Common myeloid progenitor, CD34-positive (primary cell): ENCODE measurements around the gene CD79A.
A peak's percentile ranks its signal among the peaks of the same experiment; 100 is the strongest.
"Not testable (repeated sequence)": the region's sequence is repeated elsewhere in the genome, so short reads cannot be mapped to it uniquely, and the experiment has no call there.

ENCODE experiments used
- CTCF ChIA-PET: fragments of 350-600 bp; sonication (Branson Sonifier 250); formaldehyde crosslinking; loops from one replicate; lab custom pipeline; 2021; ENCODE audit warnings: antibody characterized with exemption; lab: Charles Lee
- POLR2A ChIA-PET: fragments of 350-600 bp; sonication (Branson Sonifier 250); formaldehyde crosslinking; loops from one replicate; lab custom pipeline; 2021; ENCODE audit warnings: antibody characterized with exemption; lab: Charles Lee
- DNase-seq, 3 donors: peaks; one replicate each; pipeline versions ENCODE4 v3.0.0 to v3.0.0-alpha.2; 2013
- H3K27ac ChIP-seq, 2 experiments: 1 replicate in 1 of 2; 2 replicates in 1 of 2; pipeline ENCODE4 v1.7.0; 2013; ENCODE audit warnings: inconsistent platforms in 2 of 2, low read length in 2 of 2, mild to moderate bottlenecking in 2 of 2, low read depth in 1 of 2, moderate library complexity in 1 of 2; ENCODE audit not compliant: severe bottlenecking in 2 of 2, insufficient read depth in 1 of 2, poor library complexity in 1 of 2
- H3K27me3 ChIP-seq, 5 experiments: replicated peaks in 2 of 5; 1 replicate in 3 of 5; 2 replicates in 2 of 5; pipeline versions ENCODE4 v1.6.1 to v1.7.0; 2013; ENCODE audit warnings: low read length in 4 of 5, mild to moderate bottlenecking in 2 of 5, moderate library complexity in 2 of 5, inconsistent platforms in 1 of 5; ENCODE audit not compliant: insufficient read depth in 5 of 5, control insufficient read depth in 4 of 5
- H3K36me3 ChIP-seq, 4 experiments: 1 replicate in 2 of 4; 2 replicates in 2 of 4; pipeline versions ENCODE4 v1.6.1 to v1.7.0; 2013; ENCODE audit warnings: low read length in 3 of 4, control low read depth in 1 of 4, mild to moderate bottlenecking in 1 of 4; ENCODE audit not compliant: control insufficient read depth in 4 of 4, insufficient read depth in 4 of 4
- H3K4me1 ChIP-seq, 4 experiments: 1 replicate in 3 of 4; 2 replicates in 1 of 4; pipeline versions ENCODE4 v1.6.1 to v1.7.1; 2013; ENCODE audit warnings: low read length in 3 of 4, mild to moderate bottlenecking in 3 of 4, control low read depth in 1 of 4, inconsistent platforms in 1 of 4, moderate library complexity in 1 of 4; ENCODE audit not compliant: control insufficient read depth in 4 of 4, insufficient read depth in 4 of 4; ENCODE audit errors: control extremely low read depth in 1 of 4
- H3K4me3 ChIP-seq, 7 experiments: 1 replicate in 4 of 7; 2 replicates in 3 of 7; pipeline versions ENCODE4 v1.5.1 to v1.7.0; 2013; ENCODE audit warnings: mild to moderate bottlenecking in 7 of 7, low read length in 6 of 7, moderate library complexity in 6 of 7, inconsistent platforms in 2 of 7, low read depth in 2 of 7, control low read depth in 1 of 7; ENCODE audit not compliant: insufficient read depth in 4 of 7, control insufficient read depth in 1 of 7; ENCODE audit errors: extremely low read depth in 1 of 7
- H3K9me3 ChIP-seq, 5 experiments: 1 replicate in 4 of 5; 2 replicates in 1 of 5; pipeline versions ENCODE4 v1.6.1 to v1.7.1; 2013; ENCODE audit warnings: low read length in 4 of 5, mild to moderate bottlenecking in 2 of 5, inconsistent platforms in 1 of 5, low read depth in 1 of 5, moderate library complexity in 1 of 5; ENCODE audit not compliant: control insufficient read depth in 4 of 5, insufficient read depth in 2 of 5; ENCODE audit errors: control extremely low read depth in 1 of 5
- WGBS: methylation state at CpG from one replicate; pipeline ENCODE4 v1.1.5; 2013; ENCODE audit not compliant: insufficient coverage; 5-methylcytosine and 5-hydroxymethylcytosine counted together

Gene CD79A

DNA sequence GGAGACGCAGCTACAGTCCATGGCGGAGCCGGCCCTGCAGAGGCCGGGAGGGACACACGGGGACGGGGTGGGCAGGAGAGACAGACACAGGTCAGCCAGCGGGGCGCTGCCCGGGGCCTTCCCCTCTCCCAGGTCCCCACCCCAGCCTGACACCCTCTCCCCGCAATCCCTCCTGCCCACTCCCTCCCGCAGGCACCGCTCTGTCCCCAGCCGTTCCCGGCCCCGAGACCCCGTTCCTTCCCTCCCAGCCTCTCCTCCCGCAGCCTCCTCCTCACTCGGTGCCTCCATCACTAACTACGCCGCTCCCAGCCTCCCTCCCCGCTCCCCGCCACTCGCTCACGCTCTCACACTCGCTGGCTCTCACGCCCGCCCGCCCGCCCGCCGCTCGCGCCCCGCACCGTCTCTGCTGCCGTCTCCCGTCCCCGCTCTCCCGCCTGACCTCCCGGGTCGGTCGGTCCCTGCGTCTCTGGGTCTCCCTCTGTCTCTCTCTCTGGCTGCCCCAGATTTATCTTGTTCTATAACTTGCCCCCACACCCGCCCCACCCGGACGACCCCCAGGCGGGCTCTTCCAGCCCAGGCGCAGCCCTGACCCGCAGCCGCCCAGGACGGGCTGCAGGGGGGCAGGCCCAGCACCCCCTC is 35.9 kb downstream of the CD79A start:
- Histone ChIP-seq H3K4me3 (no peak overlapping the region), H3K27ac (no peak overlapping the region), H3K9me3 (no peaks in the 10 kb centered on the region), H3K4me1 (peaks cover 0 to 17% (median 5%) of the 10 kb centered on the region in 4 experiments), H3K36me3 (peaks cover 0 to 3% (median under 1%) of the 10 kb centered on the region in 4 experiments), H3K27me3 (peaks cover 0 to 75% (median 33%) of the 10 kb centered on the region in 5 experiments)
- 3% methylated on average over 34 of the region's 51 CpGs for WGBS
- no peak for DNase-seq
- ChIA-PET POLR2A (no interaction called here), CTCF (interaction anchor here (1.2 kb wide), 1 partner anchor 11 kb away, joined by 3 read pairs; no protein-coding TSS in a partner anchor)

DNA sequence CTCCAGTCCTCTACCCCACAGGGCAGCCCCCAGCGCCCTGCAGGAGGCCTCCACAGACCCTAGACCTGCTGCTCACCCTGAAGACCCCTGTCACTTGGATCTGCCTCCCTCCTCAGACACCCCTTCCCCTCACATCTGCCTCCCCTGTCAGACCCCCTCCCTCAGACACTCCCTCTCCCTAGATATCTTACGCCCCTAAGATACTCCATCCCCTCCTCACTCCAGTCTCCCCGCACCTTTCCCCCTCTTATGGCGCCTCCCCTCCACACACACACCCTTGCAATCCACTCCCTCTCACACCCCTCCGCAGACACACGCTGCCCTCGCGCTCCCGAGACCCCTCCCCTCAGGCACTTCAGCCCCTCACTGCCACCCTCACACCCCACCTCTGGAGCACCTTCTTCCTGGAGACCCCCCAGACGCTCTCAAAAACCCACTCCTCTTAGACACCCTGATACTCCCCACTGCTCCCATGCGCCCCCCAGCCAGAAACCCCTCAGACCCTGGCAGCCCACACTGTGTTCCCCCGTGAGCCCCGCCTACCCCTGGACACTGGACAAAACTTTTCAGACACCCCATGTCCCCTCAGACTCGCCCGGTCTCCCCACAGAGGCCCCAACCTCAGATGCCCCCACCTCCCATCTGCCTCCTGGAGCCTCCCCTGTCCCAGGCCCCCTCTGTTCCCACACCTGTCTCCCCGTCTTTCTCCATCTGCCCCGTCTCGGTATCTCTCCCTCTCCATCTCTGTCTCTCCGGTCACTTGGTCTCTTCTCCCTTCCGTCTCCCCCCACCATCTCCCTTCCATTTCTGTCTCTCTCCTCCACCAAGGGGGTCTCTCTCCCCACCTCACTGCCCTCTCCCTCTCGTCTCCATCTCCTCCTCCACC is 36.7 kb downstream of the CD79A start:
- H3K4me3 ChIP-seq, result no peak overlapping the region
- WGBS, result 16% methylated on average over 21 of the region's 21 CpGs

DNA sequence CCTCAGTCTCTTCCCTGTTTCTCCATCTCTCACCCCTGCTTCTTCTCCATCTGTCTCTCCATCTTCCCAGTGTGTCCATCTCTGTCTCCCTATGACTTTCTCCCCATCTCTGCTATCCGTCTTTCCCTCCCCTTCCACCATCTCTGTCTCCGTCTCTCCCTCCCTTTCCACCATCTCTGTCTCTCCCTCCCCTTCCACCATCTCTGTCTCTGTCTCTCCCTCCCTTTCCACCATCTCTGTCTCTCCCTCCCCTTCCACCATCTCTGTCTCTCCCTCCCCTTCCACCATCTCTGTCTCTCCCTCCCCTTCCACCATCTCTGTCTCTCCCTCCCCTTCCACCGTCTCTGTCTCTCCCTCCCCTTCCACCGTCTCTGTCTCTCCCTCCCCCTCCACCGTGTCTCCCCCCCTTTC is 37.4 kb downstream of the CD79A start:
- H3K27ac ChIP-seq, H3K36me3 ChIP-seq, H3K9me3 ChIP-seq, H3K4me3 ChIP-seq, POLR2A ChIA-PET, DNase-seq, CTCF ChIA-PET: not testable (repeated sequence)
- Histone ChIP-seq H3K27me3 (peaks cover 0 to 79% (median 35%) of the 10 kb centered on the region in 5 experiments), H3K4me1 (peaks cover 0 to 17% (median 5%) of the 10 kb centered on the region in 4 experiments)
- no CpG with 5 or more reads among the region's 5 CpGs for WGBS

More for the DNA sequence above, 36.7 kb downstream of the CD79A start:
- ChIA-PET CTCF (no interaction called here), POLR2A (no interaction called here)
- DNase-seq, result no peak
- Histone ChIP-seq H3K36me3 (no peaks in the 10 kb centered on the region), H3K27me3 (peaks cover 0 to 79% (median 35%) of the 10 kb centered on the region in 5 experiments), H3K27ac (no peak overlapping the region), H3K4me1 (peaks cover 0 to 17% (median 5%) of the 10 kb centered on the region in 4 experiments), H3K9me3 (no peaks in the 10 kb centered on the region)

GRCh38 chr19:41915021-41915775 is 38.1 kb downstream of the CD79A start:
- H3K36me3 ChIP-seq, result no peaks in the 10 kb centered on the region
- peaks cover 0 to 17% (median 5%) of the 10 kb centered on the region in 4 experiments for H3K4me1 ChIP-seq
- DNase-seq, result no peak
- peaks cover 0 to 87% (median 35%) of the 10 kb centered on the region in 5 experiments for H3K27me3 ChIP-seq
- ChIA-PET POLR2A (no interaction called here), CTCF (no interaction called here)
- H3K27ac ChIP-seq, result no peak overlapping the region
- peak overlapping the region in 2 of 7 experiments; percentile 24 to 32 for H3K4me3 ChIP-seq
- WGBS, result 3% methylated on average over 31 of the region's 38 CpGs
- H3K9me3 ChIP-seq, result no peaks in the 10 kb centered on the region

- Histone ChIP-seq H3K27me3 (peaks cover 0 to 88% (median 35%) of the 10 kb centered on the region in 5 experiments), H3K9me3 (no peaks in the 10 kb centered on the region), H3K4me3 (no peak overlapping the region), H3K4me1 (peaks cover 0 to 20% (median 7%) of the 10 kb centered on the region in 4 experiments), H3K27ac (no peak overlapping the region), H3K36me3 (no peaks in the 10 kb centered on the region)
- ChIA-PET CTCF (no interaction called here), POLR2A (no interaction called here)
- DNase-seq, result peak in 2 of 3 donors; percentile 47 to 55
- 32% methylated on average over 12 of the region's 27 CpGs for WGBS
These were observed 38.8 kb downstream of the CD79A start for GRCh38 chr19:41915776-41916414.

DNA sequence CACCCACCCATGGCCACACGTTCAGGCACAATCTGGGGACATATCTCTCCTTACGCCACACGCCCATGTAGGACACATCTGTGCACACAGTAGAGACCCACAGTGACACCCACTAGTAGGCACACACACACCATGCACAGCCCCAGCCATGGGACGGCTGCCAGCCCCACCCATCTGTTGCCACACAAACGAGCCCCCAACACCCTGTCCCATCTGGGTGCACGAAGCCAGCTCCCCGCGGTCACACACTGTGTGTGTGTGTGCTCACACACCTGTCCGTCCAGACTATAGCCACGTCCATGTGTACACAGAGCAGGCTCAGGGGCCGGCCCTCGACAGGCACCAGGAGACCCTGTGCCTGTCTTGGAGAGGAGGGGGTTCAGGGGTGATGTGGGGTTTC is 40.6 kb downstream of the CD79A start:
- H3K27me3 ChIP-seq, result peaks cover 0 to 88% (median 39%) of the 10 kb centered on the region in 5 experiments
- H3K4me3 ChIP-seq, result no peak overlapping the region
- H3K9me3 ChIP-seq, result no peaks in the 10 kb centered on the region
- ChIA-PET POLR2A (no interaction called here), CTCF (interaction anchor here (1.6 kb wide), 1 partner anchor 14 kb away, joined by 3 read pairs; no protein-coding TSS in a partner anchor)
- DNase-seq, result no peak
- 80% methylated on average over 7 of the region's 12 CpGs for WGBS
- H3K4me1 ChIP-seq, result peaks cover 0 to 27% (median 15%) of the 10 kb centered on the region in 4 experiments
- no peak overlapping the region for H3K27ac ChIP-seq
- H3K36me3 ChIP-seq, result no peaks in the 10 kb centered on the region
